ENCODE measurements around the gene CCHCR1.

Gene CCHCR1

GRCh38 chr6:31126396-31127175, 31.0 kb downstream of the CCHCR1 start:
- DNase-seq: no peak

GRCh38 chr6:31125586-31126363, 31.8 kb downstream of the CCHCR1 start:
- DNase-seq: peak; percentile 83

- DNase-seq: no peak
These were observed 32.4 kb downstream of the CCHCR1 start for GRCh38 chr6:31125162-31125561.

GRCh38 chr6:31122791-31123706, 34.6 kb downstream of the CCHCR1 start:
- peak; percentile 91 for DNase-seq

GRCh38 chr6:31121131-31121790, 36.3 kb downstream of the CCHCR1 start:
- DNase-seq: no peak

- DNase-seq: no peak
These were observed 37.3 kb downstream of the CCHCR1 start, which contains the start of gene CDSN for GRCh38 chr6:31120151-31120915. Gene CDSN, minus strand, starts transcription at chr6:31120446. Its CDS starts 27 bp downstream, at chr6:31120419.

- no peak for DNase-seq
These were observed 39.4 kb downstream of the CCHCR1 start for GRCh38 chr6:31118178-31118577.

GRCh38 chr6:31116661-31117385, 40.8 kb downstream of the CCHCR1 start:
- DNase-seq: no peak

- DNase-seq: no peak
These were observed 41.6 kb downstream of the CCHCR1 start for GRCh38 chr6:31115941-31116560.

GRCh38 chr6:31114970-31115849, 42.4 kb downstream of the CCHCR1 start:
- DNase-seq: peak; percentile 78

- DNase-seq: peak; percentile 97
These were observed 43.1 kb downstream of the CCHCR1 start, which contains the start of gene PSORS1C1 for GRCh38 chr6:31114541-31114878. Gene PSORS1C1, plus strand, starts transcription at chr6:31114800. Its CDS starts 14,833 bp downstream, at chr6:31129633.

GRCh38 chr6:31113861-31114540, 43.6 kb downstream of the CCHCR1 start:
- peak; percentile 46 for DNase-seq

- DNase-seq: no peak
These were observed 45.1 kb downstream of the CCHCR1 start, which contains the start of gene C6orf15 for GRCh38 chr6:31112478-31112877. Gene C6orf15, minus strand, starts transcription at chr6:31112575. Its CDS starts 20 bp downstream, at chr6:31112555.

GRCh38 chr6:31111712-31112111, 45.9 kb downstream of the CCHCR1 start:
- no peak for DNase-seq

GRCh38 chr6:31110825-31111582, 46.6 kb downstream of the CCHCR1 start:
- DNase-seq: no peak

GRCh38 chr6:31107052-31107451, 50.5 kb downstream of the CCHCR1 start:
- no peak for DNase-seq

GRCh38 chr6:31103136-31103535, 54.5 kb downstream of the CCHCR1 start:
- DNase-seq: no peak

- DNase-seq: no peak
These were observed 59.1 kb downstream of the CCHCR1 start for GRCh38 chr6:31098449-31098938.
